Stimulated activated CD8-positive, alpha-beta memory T cell treated with anti-CD3 and anti-CD28 coated beads, Interleukin-7, amount 100 ng/mL, for 48 hours (primary cell): ENCODE results near the gene TMEM151B.
"Not testable (repeated sequence)": the region's sequence is repeated elsewhere in the genome, so short reads cannot be mapped to it uniquely, and the experiment has no call there.

Experiments
- DNase-seq, 2 donors: peaks; one replicate each; pipeline ENCODE4 v3.0.0-alpha.2; 2020; ENCODE audit warnings: low read depth in 1 of 2; ENCODE audit errors: extremely low read depth in 1 of 2

Gene TMEM151B

DNA sequence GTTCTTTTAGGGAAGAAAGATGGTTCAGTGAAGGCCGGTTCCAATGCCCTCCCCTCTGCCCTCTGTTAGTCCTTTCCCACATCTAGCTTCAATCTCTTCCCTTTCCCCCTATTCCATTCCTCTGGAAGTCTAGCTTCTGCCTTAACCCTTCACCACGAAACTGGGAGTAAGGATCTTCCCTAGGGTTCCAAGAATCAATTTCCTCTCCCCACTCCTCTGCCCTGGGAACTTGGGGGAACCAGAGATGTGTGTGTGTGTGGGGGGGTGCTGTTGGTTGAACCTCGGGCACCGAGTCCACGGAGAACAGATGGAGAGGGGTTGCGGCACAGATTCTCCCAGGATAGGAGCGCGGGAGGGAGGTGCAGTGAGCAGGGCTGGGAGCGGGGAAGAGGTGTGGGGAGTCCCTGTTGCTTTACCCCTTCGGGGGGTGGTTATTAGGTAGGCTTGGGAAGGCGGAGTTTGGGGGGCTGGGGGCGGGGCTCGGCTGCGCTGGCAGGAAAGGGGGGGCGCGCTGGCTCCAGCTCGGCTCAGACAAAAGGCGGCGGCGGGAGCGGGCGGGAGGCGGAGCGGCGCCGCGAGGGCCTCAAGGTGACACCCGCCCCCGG is at the start of gene TMEM151B:
Gene TMEM151B, plus strand, starts transcription at position 530 of the 605 bp plus-strand sequence. CDS start 293 bp downstream, outside the sequence.
- DNase-seq = no peak

DNA sequence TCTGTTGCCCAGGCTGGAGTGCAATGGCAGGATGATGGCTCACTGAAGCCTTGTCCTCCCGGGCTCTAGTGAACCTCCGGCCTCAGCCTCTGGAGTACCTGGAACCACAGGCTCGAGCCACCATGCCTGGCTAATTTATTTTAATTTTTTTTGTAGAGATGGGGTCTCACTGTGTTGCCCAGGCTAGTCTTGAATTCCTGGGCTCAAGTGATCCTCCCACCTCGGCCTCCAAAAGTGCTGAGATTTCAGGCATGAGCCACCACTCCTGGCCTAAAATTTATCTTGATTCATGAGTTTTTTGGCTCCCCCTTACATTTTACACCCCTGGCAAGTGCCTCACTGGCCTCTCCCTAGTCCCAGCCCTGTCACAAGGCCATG is 49.3 kb upstream of the TMEM151B start:
- no peak for DNase-seq

DNA sequence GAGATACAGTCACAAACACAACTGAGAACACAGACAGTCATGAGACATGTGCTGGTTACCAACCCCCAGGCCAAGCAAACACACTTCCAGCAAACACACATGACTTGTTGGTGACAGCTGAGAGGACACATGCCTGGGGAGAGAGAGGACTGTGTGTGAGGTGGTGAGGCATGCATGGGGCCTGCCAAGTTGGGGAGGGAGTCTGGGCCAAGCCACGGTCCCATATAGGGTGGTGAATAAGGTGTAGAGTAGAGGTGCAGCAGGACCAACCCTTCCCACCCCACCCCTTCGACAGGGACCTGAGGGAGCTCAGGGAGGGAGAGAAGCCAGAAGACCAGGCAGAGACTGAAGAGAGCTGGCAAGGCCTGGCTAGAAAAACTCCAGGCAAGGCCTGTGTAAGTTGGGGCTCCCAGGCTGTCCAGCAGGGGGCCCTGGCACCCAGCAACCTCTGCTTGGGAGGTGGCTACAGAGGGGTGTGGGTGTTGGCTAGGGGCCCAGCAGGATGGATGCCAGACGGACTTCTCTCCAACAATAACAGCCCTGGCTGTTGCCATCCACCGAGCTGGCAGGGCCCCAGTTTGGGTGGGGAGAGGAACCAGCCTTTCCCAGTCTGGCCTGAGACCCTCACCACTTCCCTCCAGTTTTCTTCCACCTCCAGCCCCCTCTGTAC is 48.8 kb upstream of the TMEM151B start:
- DNase-seq = peak in 1 of 2 donors; percentile 65

DNA sequence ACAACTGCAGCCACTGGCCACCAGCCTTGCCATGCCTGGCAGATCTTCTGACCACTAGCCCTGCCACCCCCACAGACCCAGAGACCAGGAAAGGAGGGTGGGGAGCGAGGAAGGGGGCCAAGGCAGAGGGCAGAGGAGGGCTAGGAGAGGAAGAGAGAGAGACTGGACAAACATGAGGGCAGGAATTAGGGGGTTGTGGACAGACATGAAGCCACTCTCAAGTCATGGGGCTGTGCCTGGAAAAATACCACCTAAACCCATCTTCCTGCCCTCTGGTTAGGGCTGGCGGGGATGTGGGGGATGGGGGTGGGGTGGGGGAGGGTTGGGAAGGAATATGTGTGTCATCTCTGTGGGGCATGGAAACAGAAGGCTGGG is 48.3 kb upstream of the TMEM151B start:
- DNase-seq = no peak

DNA sequence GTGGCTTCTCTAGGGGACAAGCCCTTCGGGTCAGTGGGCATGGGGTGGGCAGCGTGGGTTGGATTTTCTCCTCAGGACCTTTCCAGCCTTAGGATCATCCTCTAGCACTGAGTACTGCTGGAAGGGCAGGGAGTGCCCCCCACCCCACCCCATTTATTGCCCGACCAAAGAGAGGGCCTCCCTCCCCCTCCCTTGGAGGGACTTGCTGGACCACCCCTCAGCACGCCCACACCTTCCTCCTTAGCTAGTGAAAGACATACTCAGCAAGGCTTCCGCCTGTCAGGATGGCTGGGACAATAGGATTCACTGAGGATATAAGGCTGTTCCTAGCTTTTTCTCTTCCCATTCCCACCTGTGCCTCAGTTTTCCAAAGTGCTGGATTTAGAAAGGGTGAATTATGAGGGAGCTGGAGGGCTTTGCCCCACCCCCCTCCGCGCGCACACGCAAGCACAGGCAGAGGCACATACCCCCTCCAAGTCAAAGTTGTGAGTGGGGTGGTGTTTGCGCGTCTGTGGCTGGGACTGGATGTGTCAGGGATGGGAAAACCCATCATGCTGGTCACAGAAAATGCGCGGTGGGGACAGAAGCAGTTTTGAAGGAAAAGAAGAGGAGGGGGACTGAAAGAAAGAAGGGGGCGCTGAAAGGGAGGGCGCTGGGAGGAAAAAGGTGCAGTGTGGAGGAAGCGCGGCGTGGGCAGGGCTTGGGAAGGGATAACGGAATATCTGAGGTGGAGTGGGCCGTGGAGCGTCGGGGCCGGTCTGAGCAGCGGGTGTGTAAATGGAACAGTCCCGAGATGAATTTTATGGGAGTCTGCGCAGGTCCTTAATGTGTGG is 47.5 kb upstream of the TMEM151B start:
- no peak for DNase-seq

DNA sequence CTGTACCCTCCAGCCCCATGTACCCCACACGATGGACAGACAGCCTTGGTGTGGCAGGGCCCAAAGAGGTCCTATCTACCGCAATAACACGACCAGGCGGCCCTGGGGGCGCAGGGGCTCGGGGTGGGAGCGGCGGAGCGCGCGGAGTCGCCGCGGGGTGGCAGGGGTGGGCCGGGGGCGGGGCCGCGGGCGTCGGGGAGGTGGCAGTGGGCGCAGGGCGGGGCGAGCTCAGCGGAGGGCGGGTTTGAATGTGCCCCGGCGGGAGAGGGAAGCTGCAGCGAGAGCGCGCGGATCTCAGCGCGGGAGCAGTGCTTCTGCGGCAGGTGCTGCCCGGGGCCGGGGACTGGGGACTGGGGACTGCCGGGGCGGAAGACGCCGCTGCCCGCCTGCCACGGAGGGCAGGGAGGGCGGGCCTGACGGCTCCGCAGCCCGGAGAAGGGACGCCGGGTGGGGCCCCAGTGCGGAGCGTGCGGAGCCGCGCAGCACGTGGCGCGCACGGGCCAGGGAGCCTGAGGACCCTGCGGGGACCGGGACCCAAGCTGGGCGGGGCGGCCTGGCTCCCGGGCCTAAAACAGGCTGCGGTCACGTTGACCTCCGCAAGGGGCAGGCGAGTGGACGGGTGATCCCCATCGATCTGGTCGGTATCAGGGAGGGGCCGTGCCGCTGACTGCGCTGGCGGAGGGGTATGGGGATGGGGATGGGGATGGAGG is 46.8 kb upstream of the TMEM151B start, which contains the start of gene SLC29A1:
Gene SLC29A1, plus strand, starts transcription at position 277 of the 710 bp plus-strand sequence. CDS start 3,719 bp downstream, outside the sequence.
- peak; percentile 69 to 76 for DNase-seq

DNA sequence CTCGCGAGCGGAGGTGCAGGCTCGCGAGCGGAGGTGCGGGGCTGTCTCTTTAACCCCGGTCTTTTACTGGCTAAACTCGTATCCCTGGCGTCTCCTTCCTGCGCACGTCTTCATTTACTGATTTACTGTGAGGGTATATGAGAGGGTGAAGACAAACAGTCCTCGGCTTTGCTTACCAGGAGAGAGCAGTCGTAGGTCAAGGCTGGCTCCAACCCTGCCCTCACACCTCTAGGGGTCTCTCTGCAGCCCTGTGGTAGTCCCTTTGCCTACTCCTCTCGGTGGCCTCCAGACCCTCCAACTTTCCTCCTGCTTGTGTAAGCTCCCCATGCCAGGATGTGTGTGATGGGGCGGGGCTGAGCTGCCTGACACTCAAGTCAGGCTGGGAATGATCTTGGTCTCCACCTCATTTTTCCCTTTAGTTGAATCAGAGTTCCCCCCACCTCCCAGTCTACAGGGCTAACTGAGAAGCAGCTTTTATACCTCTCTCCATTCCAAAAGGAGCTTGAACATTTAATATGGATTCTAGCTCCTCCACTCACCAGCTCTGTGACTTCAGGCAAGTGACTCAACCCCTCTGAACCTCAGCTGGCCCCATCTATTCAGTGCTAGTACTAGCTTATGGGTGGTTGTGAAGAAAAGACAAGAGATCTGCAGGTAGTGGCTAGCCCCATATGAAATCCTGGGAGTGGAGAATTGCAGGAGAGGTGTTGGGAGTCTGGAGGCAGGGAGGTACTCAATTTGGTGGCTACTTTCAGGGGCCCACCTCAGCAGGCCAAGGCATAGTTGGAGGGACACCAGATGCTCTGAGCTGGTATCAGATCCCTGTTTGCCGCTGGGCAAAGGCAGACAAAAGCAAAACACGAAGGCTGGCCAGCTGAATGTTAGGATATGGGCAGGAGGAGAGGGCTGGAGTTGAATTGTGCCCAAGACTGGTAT is 46.0 kb upstream of the TMEM151B start:
- no peak for DNase-seq

DNA sequence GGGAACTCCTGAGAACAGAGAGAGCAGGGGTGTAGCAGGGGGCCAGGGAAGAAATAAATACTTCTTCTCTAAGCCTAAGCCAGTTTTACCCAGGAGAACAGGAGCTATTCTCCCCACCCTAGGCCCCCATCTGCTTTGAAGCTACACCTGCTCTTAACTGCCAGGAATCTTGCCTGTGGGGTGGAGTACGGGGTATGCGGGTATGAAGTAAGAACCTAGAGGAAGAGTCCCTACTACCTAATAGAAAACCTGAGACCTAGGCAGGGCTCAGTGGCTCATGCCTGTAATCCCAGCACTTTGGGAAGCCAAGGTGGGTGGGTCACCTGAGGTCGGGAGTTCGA is 45.3 kb upstream of the TMEM151B start:
- no peak for DNase-seq

DNA sequence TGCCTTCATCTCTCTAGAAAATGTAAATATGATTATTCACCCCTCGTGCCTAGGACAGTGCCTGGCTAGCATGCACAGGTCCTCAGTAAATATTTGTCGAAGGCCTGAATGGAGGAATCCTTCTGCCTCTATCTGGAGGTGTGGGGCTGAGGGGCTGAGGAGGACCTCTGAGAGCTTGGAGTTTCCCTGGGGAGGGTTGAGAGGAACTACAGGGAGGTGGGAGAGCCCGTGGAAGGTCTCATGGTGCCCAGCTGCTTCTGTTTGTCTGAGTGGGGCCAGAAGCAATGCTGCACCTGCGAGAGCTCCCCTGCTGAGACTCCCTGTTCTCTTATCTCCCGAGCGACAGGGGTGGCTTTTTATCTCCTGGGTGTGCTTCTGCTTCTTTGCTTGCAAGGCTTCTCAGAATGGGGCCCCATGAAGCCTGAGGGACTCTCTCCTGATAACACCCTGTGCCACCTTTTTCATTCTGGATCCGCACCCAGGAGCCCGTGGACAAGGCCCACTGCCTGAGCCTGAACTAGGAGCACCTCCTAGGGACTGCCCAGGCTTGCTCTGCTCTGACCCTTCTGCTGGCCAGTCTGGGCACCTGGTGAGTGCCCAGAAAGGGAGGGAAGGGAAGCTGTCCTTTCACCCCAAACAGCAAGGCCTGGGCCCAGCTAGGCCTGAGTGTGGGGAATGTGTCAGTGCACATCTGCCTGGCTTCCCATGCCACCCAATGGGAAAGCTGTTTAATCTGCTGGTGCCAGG is 44.5 kb upstream of the TMEM151B start:
- no peak for DNase-seq

DNA sequence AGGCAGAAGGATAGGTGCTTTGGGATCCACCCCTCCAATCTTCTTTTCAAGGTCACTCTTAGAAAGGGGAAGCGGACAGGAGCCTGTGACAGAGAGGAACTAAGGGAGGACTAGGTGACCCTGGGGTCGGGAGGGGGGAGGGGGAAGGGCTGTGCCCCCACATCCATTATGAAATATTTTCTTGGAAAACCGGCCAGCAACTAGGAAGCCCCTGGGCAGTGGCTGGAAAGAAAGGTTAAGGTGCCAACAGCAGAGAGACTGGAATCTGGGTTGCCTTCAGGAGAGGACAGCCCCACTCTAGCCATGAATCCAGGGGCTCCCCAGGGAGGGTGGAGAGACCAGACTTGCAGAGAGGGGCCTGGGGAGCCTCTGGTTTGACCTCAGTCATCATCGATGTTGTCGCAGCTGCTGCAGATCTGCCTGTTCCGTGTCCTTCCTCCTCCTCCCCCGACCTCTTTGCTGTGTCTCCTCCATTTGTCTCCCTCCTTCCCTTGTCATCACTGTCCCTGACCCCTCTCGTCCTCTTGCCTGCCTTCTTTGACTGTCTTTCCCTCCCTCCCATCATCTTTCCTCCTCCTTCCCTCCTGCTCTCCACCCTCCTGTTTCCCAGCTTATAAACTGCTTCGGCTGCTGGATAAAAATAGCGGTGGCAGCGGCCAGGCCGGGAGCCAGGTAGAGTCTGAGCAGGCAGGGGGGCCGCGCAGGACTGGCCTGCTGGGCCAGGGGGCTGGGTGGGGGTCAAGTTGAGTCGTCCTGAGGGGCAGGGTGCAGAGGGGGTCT is 43.7 kb upstream of the TMEM151B start:
- DNase-seq = no peak

DNA sequence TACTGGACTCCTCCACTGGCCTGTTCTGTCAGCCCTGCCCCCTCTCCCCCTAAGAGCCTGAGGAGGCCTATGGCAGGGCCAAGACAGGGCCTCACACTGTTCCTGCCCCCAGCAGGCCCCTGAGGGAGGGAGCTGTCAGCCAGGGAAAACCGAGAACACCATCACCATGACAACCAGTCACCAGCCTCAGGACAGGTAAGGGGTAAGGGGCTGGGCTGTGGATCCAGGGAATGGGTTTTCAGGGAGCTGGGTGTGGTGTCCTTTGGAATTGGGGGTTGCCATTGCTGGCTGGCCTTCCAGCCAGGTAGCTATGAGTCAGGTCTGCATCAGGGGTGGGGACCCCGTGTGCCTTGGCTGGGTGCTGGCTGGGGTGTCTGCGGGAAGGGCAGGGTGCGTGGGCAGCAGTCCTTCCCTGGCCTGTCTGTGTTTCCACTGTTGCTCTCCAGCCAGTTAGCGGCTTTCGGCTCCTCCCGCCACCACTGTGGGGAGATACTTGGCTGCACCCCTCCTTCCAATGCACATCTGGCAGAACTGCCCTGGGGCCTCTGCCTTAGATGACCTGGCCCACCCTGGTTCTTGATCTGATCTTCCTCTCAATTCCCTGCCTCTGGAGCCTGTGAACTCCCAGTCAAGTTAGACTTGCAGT is 43.0 kb upstream of the TMEM151B start:
- no peak for DNase-seq

DNA sequence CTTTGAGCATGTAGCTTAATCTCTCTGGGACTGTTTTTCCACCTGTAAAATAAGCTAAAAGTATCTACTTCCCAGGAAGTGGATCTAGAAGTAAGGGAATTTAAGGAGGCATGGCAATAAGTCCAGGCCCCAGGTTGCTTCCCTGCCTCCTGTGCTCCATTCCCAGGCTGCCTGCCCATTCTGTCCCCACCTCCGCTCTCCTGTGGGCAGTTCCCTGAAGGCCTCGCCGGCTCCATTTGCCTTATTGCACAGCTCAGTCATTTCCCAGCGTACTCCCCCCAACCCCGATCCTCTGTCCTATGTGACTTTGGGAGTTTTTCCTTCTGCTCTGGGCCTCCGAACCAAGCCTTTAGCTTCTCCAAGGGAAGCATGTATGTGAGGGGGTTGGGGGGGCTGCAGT is 42.2 kb upstream of the TMEM151B start:
- DNase-seq = no peak

DNA sequence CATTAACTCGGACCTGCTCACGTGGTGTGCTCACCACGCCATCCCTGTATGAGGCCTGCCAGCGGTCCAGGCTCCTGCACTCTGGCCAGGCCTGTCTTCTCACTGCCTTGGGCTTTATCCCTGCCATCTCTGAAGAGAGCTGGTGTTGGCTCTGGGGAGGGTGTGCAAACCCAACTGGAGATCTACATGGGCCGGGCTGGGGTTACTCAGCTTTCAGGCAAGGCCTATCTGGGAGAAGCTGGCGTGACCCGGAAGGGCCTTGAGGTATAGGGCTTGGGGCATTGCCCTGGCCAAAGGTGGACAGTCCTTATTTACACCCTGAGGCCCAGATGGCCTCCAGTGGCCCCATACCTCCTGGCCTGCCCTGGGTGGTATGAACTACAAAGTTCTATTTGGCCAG is 41.8 kb upstream of the TMEM151B start:
- no peak for DNase-seq

DNA sequence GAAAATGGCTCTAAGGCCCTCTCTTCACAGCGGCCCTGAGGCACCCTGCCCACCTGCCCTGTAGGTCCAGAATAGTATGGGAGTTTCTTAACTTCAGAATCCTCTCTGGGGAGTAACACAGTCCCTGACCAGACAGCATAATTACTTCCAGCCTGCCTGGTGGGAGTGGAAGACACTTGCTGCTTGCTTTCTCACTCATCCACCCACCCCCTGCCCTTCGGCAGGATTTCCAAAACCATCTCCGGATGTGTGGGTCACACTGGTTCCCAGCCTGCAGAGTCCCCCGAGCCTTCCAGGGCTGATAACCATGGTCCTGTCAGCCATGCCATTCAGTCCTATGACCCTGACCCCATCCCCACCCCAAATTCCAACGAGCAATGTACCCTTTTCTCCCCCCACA is 41.4 kb upstream of the TMEM151B start:
- no peak for DNase-seq

DNA sequence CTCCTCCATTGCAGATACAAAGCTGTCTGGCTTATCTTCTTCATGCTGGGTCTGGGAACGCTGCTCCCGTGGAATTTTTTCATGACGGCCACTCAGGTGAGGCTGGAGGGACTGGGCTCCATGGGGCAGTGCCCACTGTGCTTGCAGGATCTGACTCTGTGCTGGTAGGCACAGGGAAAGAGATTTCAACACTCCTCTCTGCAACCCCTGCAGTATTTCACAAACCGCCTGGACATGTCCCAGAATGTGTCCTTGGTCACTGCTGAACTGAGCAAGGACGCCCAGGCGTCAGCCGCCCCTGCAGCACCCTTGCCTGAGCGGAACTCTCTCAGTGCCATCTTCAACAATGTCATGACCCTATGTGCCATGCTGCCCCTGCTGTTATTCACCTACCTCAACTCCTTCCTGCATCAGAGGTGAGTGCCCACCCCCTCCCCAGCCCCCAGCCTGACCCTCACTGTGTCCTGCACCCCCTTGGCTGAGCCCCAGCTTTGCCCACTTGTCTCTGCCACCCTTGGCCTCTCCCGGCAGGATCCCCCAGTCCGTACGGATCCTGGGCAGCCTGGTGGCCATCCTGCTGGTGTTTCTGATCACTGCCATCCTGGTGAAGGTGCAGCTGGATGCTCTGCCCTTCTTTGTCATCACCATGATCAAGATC is 40.7 kb upstream of the TMEM151B start:
- no peak for DNase-seq

DNA sequence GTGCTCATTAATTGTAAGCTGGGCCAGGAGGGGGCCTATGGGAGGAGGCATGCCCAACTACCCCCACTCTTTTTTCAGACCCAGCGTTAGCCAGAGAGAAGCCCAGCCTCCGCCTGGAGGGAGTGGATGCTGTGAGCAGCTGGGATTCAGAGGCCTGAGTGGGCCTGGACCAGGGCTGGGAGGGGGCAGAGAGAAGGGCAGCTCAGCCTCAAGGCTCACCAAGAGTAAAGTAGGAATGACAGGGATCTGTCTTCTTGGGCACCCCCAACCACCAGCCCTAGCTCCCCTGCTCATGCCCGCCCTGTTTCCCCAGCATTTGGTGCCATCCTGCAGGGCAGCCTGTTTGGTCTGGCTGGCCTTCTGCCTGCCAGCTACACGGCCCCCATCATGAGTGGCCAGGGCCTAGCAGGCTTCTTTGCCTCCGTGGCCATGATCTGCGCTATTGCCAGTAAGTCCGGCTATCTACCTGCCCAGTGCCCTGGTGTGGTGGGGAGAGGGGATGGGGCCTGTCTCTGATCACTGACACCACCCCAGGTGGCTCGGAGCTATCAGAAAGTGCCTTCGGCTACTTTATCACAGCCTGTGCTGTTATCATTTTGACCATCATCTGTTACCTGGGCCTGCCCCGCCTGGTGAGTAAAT is 40.1 kb upstream of the TMEM151B start:
- no peak for DNase-seq

DNA sequence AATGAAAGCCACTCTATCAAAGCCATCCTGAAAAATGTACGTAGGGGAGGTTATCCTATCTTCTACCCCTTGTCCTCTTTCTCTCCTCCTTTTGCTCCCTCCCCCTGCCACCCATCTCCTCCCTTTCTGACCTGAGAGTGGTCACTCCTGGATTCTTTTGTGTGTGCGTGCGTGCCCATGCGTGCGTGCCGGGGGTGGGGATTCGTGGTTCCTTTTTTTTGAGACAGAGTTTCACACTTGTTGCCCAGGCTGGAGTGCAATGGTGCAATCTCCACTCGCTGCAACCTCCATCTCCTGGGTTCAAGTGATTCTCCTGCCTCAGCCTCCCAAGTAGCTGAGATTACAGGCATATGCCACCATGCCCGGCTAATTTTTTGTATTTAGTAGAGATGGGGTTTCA is 38.8 kb upstream of the TMEM151B start:
- not testable (repeated sequence) for DNase-seq
